HEK293 (cell line): ENCODE results near the gene LRFN4.

Experiments used
- CTCF ChIA-PET: fragments of 350-600 bp; formaldehyde crosslinking; extraction: SDS; loops from one replicate; lab custom pipeline; 2021; ENCODE audit warnings: antibody characterized with exemption; lab: Yijun Ruan, JAX
- POLR2A ChIA-PET: fragments of 300-600 bp; formaldehyde crosslinking; extraction: SDS; loops from one replicate; lab custom pipeline; 2020; ENCODE audit warnings: antibody characterized with exemption, inconsistent platforms; lab: Yijun Ruan, JAX
- H3K27ac ChIP-seq: fragments of 200-500 bp; sonication (Bioruptor generic); 2 replicates; pipeline ENCODE4 v1.5.1; 2014; ENCODE audit warnings: low read depth, low read length, control low read depth, inconsistent platforms; ENCODE audit errors: extremely low read depth
- H3K36me3 ChIP-seq, 2 experiments: fragments of 200-500 bp in 1 of 2; sonication (Bioruptor generic) in 1 of 2; 1 replicate in 1 of 2; 2 replicates in 1 of 2; pipeline ENCODE4 v1.5.1; 2014 to 2017; ENCODE audit warnings: inconsistent platforms in 2 of 2, low read length in 2 of 2; ENCODE audit not compliant: control insufficient read depth in 2 of 2, insufficient read depth in 1 of 2
- H3K4me1 ChIP-seq: fragments of 200-500 bp; sonication (Bioruptor generic); 2 replicates; pipeline ENCODE4 v1.5.1; 2014; ENCODE audit warnings: mild to moderate bottlenecking, low read length, inconsistent platforms; ENCODE audit not compliant: control insufficient read depth, insufficient read depth
- H3K4me3 ChIP-seq: 2 replicates; pipeline ENCODE4 v1.5.1; 2011; ENCODE audit warnings: low read depth, mild to moderate bottlenecking, control low read depth, low read length, moderate library complexity
- H3K9me3 ChIP-seq: fragments of 200-500 bp; sonication (Bioruptor generic); 2 replicates; pipeline ENCODE4 v1.5.1; 2014; ENCODE audit warnings: low read depth, low read length, inconsistent platforms; ENCODE audit not compliant: control insufficient read depth, insufficient read depth
- YY1 ChIP-seq: fragments of 450-650 bp; formaldehyde crosslinking; IDR thresholded peaks from 2 replicates; pipeline ENCODE4 v1.5.1; 2018; ENCODE audit warnings: missing biosample characterization, missing genetic modification characterization
- ZNF112 ChIP-seq: fragments of 450-650 bp; formaldehyde crosslinking; IDR thresholded peaks from 2 replicates; pipeline ENCODE4 v1.5.0; 2017; ENCODE audit warnings: missing biosample characterization, missing genetic modification characterization
- ZNF133 ChIP-seq: fragments of 450-650 bp; formaldehyde crosslinking; IDR thresholded peaks from 2 replicates; pipeline ENCODE4 v1.5.1; 2016; ENCODE audit warnings: missing biosample characterization, missing genetic modification characterization
- ZNF23 ChIP-seq: fragments of 450-650 bp; formaldehyde crosslinking; IDR thresholded peaks from 2 replicates; pipeline ENCODE4 v1.5.1; 2016; ENCODE audit warnings: missing biosample characterization, missing genetic modification characterization, borderline replicate concordance
- ZNF366 ChIP-seq: fragments of 450-650 bp; formaldehyde crosslinking; conservative IDR thresholded peaks from 2 replicates; pipeline ENCODE4 v1.5.1; 2016; ENCODE audit warnings: missing biosample characterization, missing genetic modification characterization
- ZNF596 ChIP-seq: fragments of 450-650 bp; IDR thresholded peaks from 2 replicates; pipeline ENCODE4 v1.5.0; 2018; ENCODE audit warnings: missing biosample characterization, mild to moderate bottlenecking, missing genetic modification characterization, moderate library complexity
- ZNF654 ChIP-seq: fragments of 450-650 bp; formaldehyde crosslinking; IDR thresholded peaks from 2 replicates; pipeline ENCODE4 v1.5.1; 2016; ENCODE audit warnings: low read depth, missing biosample characterization, missing genetic modification characterization
- ZNF660 ChIP-seq: fragments of 450-650 bp; IDR thresholded peaks from 2 replicates; pipeline ENCODE4 v1.5.1; 2018; ENCODE audit warnings: missing biosample characterization, mild to moderate bottlenecking, missing genetic modification characterization
- ZNF701 ChIP-seq: fragments of 450-650 bp; formaldehyde crosslinking; IDR thresholded peaks from 2 replicates; pipeline ENCODE4 v1.5.1; 2016; ENCODE audit warnings: missing biosample characterization, missing genetic modification characterization
- ZNF747 ChIP-seq: fragments of 450-650 bp; formaldehyde crosslinking; IDR thresholded peaks from 2 replicates; pipeline ENCODE4 v1.5.1; 2016; ENCODE audit warnings: missing biosample characterization, missing genetic modification characterization
- ZSCAN16 ChIP-seq: fragments of 450-650 bp; formaldehyde crosslinking; IDR thresholded peaks from 2 replicates; pipeline ENCODE4 v1.5.1; 2016; ENCODE audit warnings: missing biosample characterization, missing genetic modification characterization
- ZSCAN30 ChIP-seq: fragments of 450-650 bp; IDR thresholded peaks from 2 replicates; pipeline ENCODE4 v1.5.1; 2018; ENCODE audit warnings: missing biosample characterization, mild to moderate bottlenecking, missing genetic modification characterization, moderate library complexity
- TF ChIP-seq, protein P1 (sequence below): fragments of 450-650 bp; formaldehyde crosslinking; IDR thresholded peaks from 2 replicates; pipeline ENCODE4 v1.5.0; 2017; ENCODE audit warnings: missing biosample characterization, missing genetic modification characterization, borderline replicate concordance
- TF ChIP-seq, protein P2 (sequence below): fragments of 450-650 bp; formaldehyde crosslinking; IDR thresholded peaks from 2 replicates; pipeline ENCODE4 v1.5.1; 2016; ENCODE audit warnings: missing biosample characterization, missing genetic modification characterization
- TF ChIP-seq, protein P3 (sequence below): fragments of 450-650 bp; formaldehyde crosslinking; IDR thresholded peaks from 2 replicates; pipeline ENCODE4 v1.5.1; 2016; ENCODE audit warnings: missing biosample characterization, missing genetic modification characterization
- TF ChIP-seq, protein P4 (sequence below): fragments of 450-650 bp; formaldehyde crosslinking; IDR thresholded peaks from 2 replicates; pipeline ENCODE4 v1.5.1; 2016; ENCODE audit warnings: missing biosample characterization, missing genetic modification characterization
- TF ChIP-seq, protein P5 (sequence below): fragments of 450-650 bp; formaldehyde crosslinking; IDR thresholded peaks from 2 replicates; pipeline ENCODE4 v1.5.1; 2016; ENCODE audit warnings: missing biosample characterization, missing genetic modification characterization
- TF ChIP-seq, protein P6 (sequence below): fragments of 450-650 bp; formaldehyde crosslinking; IDR thresholded peaks from 2 replicates; pipeline ENCODE4 v1.5.1; 2017; ENCODE audit warnings: missing biosample characterization, missing genetic modification characterization

The LRFN4 gene

DNA sequence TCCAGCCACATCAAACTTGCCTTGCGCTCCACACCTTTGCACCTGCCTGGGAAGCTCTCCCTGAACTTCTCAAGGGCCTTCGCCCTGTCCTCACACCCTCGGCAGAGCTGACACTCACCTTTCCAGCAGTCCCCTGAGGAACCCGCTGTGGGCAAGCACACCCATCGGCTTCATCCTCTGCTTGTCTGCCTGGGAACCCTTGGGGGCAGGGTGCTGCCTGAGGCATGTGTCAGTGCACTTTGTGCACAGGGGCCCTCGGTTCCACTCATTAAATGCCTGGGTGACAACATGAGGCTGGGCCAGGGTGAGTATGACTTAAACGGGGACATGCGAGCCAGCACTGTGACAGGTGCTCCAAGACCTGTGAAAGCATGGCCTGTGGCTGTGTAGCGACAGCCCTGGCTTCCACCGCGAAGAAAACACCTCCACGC, 2.6 kb upstream of the LRFN4 start:
- Histone ChIP-seq H3K36me3 (peaks cover 0 to 26% of the 10 kb centered on the region in 2 experiments; a peak in 1 of 3 replicates), H3K9me3 (no peaks in the 10 kb centered on the region), H3K4me3 (no peak overlapping the region), H3K27ac (no peak overlapping the region), H3K4me1 (no peaks in the 10 kb centered on the region)
- POLR2A ChIA-PET: interaction anchor here (3.5 kb wide), 1 partner anchor 10 kb away, joined by 40 read pairs; the partner anchor contains the start of gene RCE1
- TF ChIP-seq ZNF660 (tag by site-specific recombination) (no peak), ZSCAN16 (tag by site-specific recombination) (no peak), ZNF701 (tag by site-specific recombination) (no peak), ZNF112 (no peak), YY1 (tag by site-specific recombination) (no peak), ZNF747 (tag by site-specific recombination) (no peak), ZSCAN30 (tag by site-specific recombination) (no peak), ZNF366 (no peak), ZNF23 (tag by site-specific recombination) (no peak), ZNF596 (tag by site-specific recombination) (no peak), ZNF133 (tag by site-specific recombination) (no peak), ZNF654 (tag by site-specific recombination) (no peak)
- TF ChIP-seq, protein P1, sequence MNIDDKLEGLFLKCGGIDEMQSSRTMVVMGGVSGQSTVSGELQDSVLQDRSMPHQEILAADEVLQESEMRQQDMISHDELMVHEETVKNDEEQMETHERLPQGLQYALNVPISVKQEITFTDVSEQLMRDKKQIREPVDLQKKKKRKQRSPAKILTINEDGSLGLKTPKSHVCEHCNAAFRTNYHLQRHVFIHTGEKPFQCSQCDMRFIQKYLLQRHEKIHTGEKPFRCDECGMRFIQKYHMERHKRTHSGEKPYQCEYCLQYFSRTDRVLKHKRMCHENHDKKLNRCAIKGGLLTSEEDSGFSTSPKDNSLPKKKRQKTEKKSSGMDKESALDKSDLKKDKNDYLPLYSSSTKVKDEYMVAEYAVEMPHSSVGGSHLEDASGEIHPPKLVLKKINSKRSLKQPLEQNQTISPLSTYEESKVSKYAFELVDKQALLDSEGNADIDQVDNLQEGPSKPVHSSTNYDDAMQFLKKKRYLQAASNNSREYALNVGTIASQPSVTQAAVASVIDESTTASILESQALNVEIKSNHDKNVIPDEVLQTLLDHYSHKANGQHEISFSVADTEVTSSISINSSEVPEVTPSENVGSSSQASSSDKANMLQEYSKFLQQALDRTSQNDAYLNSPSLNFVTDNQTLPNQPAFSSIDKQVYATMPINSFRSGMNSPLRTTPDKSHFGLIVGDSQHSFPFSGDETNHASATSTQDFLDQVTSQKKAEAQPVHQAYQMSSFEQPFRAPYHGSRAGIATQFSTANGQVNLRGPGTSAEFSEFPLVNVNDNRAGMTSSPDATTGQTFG (tag by site-specific recombination): no peak
- TF ChIP-seq, protein P2, sequence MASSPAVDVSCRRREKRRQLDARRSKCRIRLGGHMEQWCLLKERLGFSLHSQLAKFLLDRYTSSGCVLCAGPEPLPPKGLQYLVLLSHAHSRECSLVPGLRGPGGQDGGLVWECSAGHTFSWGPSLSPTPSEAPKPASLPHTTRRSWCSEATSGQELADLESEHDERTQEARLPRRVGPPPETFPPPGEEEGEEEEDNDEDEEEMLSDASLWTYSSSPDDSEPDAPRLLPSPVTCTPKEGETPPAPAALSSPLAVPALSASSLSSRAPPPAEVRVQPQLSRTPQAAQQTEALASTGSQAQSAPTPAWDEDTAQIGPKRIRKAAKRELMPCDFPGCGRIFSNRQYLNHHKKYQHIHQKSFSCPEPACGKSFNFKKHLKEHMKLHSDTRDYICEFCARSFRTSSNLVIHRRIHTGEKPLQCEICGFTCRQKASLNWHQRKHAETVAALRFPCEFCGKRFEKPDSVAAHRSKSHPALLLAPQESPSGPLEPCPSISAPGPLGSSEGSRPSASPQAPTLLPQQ: no peak
- TF ChIP-seq, protein P3, sequence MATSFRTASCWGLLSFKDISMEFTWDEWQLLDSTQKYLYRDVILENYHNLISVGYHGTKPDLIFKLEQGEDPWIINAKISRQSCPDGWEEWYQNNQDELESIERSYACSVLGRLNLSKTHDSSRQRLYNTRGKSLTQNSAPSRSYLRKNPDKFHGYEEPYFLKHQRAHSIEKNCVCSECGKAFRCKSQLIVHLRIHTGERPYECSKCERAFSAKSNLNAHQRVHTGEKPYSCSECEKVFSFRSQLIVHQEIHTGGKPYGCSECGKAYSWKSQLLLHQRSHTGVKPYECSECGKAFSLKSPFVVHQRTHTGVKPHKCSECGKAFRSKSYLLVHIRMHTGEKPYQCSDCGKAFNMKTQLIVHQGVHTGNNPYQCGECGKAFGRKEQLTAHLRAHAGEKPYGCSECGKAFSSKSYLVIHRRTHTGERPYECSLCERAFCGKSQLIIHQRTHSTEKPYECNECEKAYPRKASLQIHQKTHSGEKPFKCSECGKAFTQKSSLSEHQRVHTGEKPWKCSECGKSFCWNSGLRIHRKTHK (tag by site-specific recombination): no peak
- TF ChIP-seq, protein P4, sequence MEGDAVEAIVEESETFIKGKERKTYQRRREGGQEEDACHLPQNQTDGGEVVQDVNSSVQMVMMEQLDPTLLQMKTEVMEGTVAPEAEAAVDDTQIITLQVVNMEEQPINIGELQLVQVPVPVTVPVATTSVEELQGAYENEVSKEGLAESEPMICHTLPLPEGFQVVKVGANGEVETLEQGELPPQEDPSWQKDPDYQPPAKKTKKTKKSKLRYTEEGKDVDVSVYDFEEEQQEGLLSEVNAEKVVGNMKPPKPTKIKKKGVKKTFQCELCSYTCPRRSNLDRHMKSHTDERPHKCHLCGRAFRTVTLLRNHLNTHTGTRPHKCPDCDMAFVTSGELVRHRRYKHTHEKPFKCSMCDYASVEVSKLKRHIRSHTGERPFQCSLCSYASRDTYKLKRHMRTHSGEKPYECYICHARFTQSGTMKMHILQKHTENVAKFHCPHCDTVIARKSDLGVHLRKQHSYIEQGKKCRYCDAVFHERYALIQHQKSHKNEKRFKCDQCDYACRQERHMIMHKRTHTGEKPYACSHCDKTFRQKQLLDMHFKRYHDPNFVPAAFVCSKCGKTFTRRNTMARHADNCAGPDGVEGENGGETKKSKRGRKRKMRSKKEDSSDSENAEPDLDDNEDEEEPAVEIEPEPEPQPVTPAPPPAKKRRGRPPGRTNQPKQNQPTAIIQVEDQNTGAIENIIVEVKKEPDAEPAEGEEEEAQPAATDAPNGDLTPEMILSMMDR (tag by site-specific recombination): no peak
- TF ChIP-seq, protein P5, sequence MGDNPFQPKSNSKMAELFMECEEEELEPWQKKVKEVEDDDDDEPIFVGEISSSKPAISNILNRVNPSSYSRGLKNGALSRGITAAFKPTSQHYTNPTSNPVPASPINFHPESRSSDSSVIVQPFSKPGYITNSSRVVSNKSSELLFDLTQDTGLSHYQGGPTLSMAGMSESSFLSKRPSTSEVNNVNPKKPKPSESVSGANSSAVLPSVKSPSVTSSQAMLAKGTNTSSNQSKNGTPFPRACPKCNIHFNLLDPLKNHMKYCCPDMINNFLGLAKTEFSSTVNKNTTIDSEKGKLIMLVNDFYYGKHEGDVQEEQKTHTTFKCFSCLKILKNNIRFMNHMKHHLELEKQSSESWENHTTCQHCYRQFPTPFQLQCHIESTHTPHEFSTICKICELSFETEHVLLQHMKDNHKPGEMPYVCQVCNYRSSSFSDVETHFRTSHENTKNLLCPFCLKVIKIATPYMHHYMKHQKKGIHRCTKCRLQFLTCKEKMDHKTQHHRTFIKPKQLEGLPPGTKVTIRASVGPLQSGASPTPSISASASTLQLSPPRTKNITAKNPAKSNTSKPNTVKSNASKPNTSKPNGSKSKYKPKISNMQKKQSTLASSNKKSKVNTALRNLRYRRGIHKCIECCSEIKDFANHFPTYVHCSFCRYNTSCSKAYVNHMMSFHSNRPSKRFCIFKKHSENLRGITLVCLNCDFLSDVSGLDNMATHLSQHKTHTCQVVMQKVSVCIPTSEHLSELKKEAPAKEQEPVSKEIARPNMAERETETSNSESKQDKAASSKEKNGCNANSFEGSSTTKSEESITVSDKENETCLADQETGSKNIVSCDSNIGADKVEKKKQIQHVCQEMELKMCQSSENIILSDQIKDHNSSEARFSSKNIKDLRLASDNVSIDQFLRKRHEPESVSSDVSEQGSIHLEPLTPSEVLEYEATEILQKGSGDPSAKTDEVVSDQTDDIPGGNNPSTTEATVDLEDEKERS (tag by site-specific recombination): no peak
- TF ChIP-seq, protein P6, sequence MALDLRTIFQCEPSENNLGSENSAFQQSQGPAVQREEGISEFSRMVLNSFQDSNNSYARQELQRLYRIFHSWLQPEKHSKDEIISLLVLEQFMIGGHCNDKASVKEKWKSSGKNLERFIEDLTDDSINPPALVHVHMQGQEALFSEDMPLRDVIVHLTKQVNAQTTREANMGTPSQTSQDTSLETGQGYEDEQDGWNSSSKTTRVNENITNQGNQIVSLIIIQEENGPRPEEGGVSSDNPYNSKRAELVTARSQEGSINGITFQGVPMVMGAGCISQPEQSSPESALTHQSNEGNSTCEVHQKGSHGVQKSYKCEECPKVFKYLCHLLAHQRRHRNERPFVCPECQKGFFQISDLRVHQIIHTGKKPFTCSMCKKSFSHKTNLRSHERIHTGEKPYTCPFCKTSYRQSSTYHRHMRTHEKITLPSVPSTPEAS (tag by site-specific recombination): no peak
- CTCF ChIA-PET: no interaction called here
